HG02884 (cell line): Measurements from ENCODE around the gene PDCL3.

ENCODE experiments used
- ATAC-seq: cut with Tn5 transposase; IDR thresholded peaks from one replicate; pipeline ENCODE4 v1.9.1; 2021; ENCODE audit warnings: mild to moderate bottlenecking, moderate library complexity; ENCODE audit not compliant: unreplicated experiment

The PDCL3 gene

GRCh38 chr2:100611079-100612029 is 48.6 kb downstream of the PDCL3 start:
- no peak for ATAC-seq

- ATAC-seq = no peak
Observed at GRCh38 chr2:100612388-100613000, 49.7 kb downstream of the PDCL3 start.

- ATAC-seq = no peak
Observed at GRCh38 chr2:100613719-100614118, 50.9 kb downstream of the PDCL3 start.

- ATAC-seq = no peak
Observed at GRCh38 chr2:100614455-100615000, 51.7 kb downstream of the PDCL3 start.

GRCh38 chr2:100615471-100615870 is 52.7 kb downstream of the PDCL3 start:
- no peak for ATAC-seq

GRCh38 chr2:100615886-100616285 is 53.1 kb downstream of the PDCL3 start:
- ATAC-seq = no peak

- no peak for ATAC-seq
Observed at GRCh38 chr2:100616841-100617390, 54.1 kb downstream of the PDCL3 start.

- ATAC-seq = no peak
Observed at GRCh38 chr2:100619951-100620350, 57.2 kb downstream of the PDCL3 start.

GRCh38 chr2:100620481-100620880 is 57.7 kb downstream of the PDCL3 start:
- ATAC-seq = no peak

GRCh38 chr2:100621371-100621951 is 58.7 kb downstream of the PDCL3 start:
- ATAC-seq = no peak

GRCh38 chr2:100623033-100623715 is 60.4 kb downstream of the PDCL3 start:
- ATAC-seq = no peak

GRCh38 chr2:100623930-100624329 is 61.1 kb downstream of the PDCL3 start:
- ATAC-seq = no peak

- no peak for ATAC-seq
Observed at GRCh38 chr2:100624536-100624935, 61.7 kb downstream of the PDCL3 start.

GRCh38 chr2:100625717-100626116 is 62.9 kb downstream of the PDCL3 start:
- no peak for ATAC-seq
